CD4-positive, alpha-beta T cell treated with Interleukin-21 for 1 hour (primary cell): ENCODE data around the gene AKAP13.

Experiments
- DNase-seq: peaks from one replicate; pipeline ENCODE4 v3.0.0-alpha.2; 2020

AKAP13 gene

GRCh38 chr15:85762039-85762755 lies 381.8 kb downstream of the AKAP13 start:
- no peak for DNase-seq

- no peak for DNase-seq
These were observed 382.3 kb downstream of the AKAP13 start for GRCh38 chr15:85762756-85763127.

DNA sequence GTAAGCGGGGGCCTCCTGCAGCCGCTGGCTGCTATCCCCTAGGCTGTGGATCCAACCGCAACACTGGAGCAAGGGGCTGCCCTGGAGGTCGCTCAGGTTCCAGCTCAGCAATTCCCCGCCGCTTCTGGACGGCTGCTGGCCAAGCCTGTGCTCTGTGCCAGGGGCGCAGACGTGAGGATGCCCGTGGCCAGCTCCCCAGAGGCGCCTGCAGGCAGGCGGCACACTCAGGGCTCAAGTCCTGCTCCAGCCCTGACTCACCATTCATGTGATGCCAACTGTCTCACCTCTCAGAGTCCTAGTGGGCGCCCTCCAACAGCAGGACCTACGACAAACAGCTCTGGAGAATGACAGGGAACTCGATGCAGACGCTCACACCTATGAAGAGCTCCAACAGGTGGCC lies 382.8 kb downstream of the AKAP13 start:
- DNase-seq: no peak

- no peak for DNase-seq
These were observed 383.6 kb downstream of the AKAP13 start for GRCh38 chr15:85763673-85764633.

GRCh38 chr15:85764649-85765277 lies 384.4 kb downstream of the AKAP13 start:
- no peak for DNase-seq

DNA sequence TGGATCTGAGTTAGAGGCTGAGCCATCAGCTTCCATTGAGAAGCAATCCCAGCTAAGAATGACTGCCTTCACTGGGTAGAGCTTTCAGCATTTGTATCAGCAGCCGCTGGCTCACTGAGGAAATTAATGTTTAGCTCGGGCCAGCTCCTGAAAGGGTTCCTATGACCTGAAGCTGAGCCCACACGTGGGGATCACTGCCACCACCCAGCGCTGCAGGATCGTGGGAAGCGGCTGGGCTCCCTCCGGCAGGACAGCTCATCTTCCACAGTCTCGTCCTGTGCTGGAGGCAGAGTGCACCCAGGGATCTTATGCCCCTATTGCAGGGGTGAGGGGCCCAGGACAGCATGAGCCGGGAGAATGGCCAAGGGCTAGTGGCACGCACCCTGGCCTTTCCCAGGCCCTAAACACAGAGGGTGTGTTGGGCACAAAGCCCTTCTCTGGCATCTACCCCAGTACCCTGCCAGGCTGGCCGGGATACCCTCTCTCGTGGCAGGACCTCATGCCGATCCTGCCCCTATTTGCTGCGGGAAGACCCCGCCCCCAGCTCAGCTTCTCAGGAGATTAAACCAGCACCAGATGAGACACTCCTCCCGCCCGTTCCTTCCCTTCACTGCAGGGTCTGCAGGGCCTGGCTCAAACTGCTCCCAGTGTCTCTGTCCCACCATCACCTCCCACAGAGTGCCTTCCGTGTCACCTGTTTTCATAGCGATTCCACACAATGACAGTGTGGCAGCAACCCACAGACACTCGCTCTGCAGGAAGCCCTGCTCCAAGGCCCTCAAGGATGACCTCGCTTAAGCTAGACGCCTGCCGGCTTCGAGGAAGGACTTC lies 385.8 kb downstream of the AKAP13 start:
- DNase-seq: no peak

DNA sequence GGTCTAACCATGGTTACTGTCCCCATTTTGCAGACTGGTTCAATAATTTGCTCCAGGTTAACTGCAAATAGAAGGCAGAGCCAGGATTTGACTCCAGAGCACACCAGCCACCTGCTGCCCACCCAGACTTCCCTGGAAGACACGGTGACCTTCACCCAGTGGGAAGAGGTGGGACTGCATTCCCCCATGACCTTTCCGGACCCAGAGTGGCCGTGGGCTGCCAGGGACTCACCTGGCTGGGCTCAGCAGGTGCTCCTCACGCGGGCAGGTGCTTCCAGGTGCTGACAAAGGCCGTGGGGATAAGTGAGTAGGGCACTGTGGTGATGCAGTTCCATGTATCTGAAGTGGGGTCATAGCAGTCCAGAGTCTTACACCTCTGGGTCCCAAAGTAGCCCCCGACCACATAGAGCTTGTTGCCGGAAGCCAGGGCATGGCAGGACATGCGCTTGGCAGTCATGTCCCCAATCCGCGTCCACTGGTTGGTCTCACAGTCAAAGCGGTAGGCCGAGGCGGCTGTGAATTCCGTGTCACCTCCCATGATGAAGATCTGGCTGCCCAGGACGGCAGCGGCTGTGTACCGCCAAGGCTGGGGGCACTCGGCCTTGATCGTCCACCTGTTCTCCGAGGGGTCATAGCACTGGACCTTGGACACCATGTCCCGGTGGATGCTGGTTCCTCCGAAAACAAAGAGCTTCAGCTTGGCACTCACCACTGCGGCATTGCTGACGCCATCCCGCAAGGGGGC lies 387.6 kb downstream of the AKAP13 start:
- no peak for DNase-seq

- DNase-seq: no peak
These were observed 388.3 kb downstream of the AKAP13 start for GRCh38 chr15:85768595-85769168.

DNA sequence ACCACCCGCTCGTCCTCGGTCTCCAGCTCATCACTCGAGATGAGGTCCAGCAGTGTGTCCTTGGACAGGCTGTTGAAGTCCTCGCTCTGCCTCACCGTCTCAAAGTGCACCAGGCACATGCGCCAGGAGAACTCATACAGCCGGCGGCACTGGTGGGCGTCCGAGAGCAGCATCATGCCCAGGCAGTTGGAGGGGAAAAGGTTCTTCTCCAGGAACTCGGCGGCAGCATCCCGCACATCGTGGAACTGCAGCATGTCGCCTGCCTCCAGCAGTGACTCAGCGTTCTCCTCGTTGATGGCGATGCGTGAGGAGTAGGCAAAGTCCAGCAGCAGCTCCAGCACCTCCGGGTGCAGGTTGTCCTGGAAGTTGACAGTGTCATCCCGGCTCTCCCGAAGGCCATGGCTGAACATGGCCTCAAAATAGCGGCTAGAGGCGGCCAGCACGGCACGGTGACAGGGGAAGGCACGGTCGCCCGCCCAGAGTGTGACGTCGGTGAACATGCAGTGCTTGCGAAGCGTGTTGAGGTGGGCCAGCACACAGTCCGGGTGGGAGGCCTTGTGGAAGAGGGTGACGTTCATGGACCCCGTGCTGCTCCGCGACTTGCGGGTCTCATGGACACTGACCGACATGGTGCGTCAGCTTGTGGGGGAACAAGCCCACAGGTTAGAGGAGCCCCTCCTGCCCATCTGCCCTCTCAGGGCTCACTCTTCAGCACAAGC lies 388.9 kb downstream of the AKAP13 start:
- DNase-seq: no peak

GRCh38 chr15:85770096-85771041 lies 390.0 kb downstream of the AKAP13 start:
- DNase-seq: no peak

GRCh38 chr15:85771271-85771670 lies 390.9 kb downstream of the AKAP13 start:
- no peak for DNase-seq

GRCh38 chr15:85771781-85772445 lies 391.5 kb downstream of the AKAP13 start:
- no peak for DNase-seq

DNA sequence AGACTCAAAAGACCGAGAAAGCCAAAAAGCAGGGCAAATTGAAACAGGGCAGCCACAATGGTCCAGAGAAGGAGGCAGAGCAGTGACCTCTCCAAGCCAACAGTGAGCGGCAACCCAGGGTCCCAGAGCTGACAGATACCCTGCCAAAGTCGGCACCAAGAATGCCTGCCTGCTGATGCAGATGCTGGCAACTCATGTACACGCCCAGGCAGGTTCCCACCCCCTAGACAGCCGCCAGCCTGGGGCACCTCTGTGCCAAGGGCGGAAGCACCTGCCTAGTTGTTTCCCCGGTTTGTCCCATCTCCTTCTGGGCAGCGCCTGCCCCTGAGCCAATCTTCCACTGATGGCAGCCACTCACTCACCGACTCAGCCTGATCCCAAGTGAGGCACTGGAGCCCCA lies 392.3 kb downstream of the AKAP13 start:
- no peak for DNase-seq

GRCh38 chr15:85773249-85773648 lies 392.8 kb downstream of the AKAP13 start:
- no peak for DNase-seq

DNA sequence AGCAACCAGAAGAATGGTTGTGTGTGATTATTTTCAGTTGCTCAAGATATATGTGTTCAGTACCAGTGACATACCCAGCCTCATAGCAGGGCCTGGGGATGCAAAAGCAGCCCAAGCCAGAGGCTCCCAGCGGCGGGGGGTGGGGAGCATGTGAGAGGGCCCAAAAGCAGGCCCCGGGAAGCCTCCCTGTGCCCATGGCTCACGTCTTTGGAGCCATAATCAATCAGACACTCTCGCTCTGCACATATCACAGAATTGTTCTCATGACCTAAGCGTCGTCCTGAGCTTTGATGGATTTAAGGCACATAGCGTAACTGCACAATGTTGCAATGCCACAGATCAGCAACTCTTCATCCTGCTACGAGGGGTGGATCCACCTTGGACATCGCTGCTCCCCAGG lies 393.6 kb downstream of the AKAP13 start:
- no peak for DNase-seq

GRCh38 chr15:85777250-85778106 lies 397.1 kb downstream of the AKAP13 start:
- no peak for DNase-seq

DNA sequence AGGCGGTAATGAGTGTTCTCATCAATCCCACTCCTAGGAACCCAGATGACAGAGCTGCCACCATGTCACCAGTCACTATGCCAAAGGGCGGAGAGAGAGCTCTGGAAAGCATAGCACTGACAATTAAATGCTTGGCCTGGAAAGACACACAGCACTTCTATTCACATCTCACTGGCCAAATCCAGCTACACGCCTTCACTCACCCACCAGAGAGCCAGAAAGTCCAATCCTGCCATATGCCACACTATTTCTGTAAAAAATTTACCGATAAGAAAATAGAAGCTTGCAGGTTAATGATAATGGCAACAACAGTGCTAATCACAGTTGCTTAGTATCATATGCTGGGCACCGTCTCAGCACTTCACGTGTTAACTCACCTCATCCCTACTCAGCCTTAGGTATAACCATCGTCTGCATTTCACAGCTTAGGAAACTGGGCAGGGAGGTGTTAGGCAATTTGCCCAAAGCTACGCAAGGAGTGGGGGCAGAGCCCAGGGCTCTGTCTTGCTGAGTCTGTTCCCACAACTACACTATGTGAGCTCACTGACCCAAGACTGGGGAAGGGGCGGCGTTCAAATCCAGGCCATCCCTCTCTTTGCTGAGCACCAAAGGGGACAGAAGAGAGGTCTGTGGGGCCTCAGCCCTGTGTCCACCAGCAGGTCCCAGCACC lies 397.8 kb downstream of the AKAP13 start:
- no peak for DNase-seq

- no peak for DNase-seq
These were observed 398.8 kb downstream of the AKAP13 start for GRCh38 chr15:85779249-85779648.
